LNCAP (cell line): Measurements from ENCODE around the gene PLPPR3.

Experiments
- CTCF ChIP-seq: fragments of 450-650 bp; IDR thresholded peaks from 2 replicates; pipeline ENCODE4 v1.5.1; 2017; ENCODE audit warnings: mild to moderate bottlenecking

PLPPR3 gene

GRCh38 chr19:795073-795611 lies 26.6 kb downstream of the PLPPR3 start:
- no peak for TF ChIP-seq CTCF

GRCh38 chr19:793806-794205 lies 27.9 kb downstream of the PLPPR3 start:
- no peak for TF ChIP-seq CTCF

- TF ChIP-seq CTCF = no peak
These were observed 29.4 kb downstream of the PLPPR3 start for GRCh38 chr19:792306-792885.

GRCh38 chr19:791567-792305 lies 30.0 kb downstream of the PLPPR3 start:
- TF ChIP-seq CTCF = no peak

GRCh38 chr19:791007-791566 lies 30.7 kb downstream of the PLPPR3 start:
- no peak for TF ChIP-seq CTCF

- no peak for TF ChIP-seq CTCF
These were observed 32.1 kb downstream of the PLPPR3 start for GRCh38 chr19:789701-790060.

GRCh38 chr19:788983-789700 lies 32.6 kb downstream of the PLPPR3 start:
- no peak for TF ChIP-seq CTCF
